ENCODE measurements around the gene VMP1. TPM values are rescaled to one million over a fixed set of nuclear protein-coding genes. Genes with fewer than 3 reads are reported as not detected.

The VMP1 gene
- total RNA-seq, 1 experiment from 2014 or later = 69.4 TPM

DNA sequence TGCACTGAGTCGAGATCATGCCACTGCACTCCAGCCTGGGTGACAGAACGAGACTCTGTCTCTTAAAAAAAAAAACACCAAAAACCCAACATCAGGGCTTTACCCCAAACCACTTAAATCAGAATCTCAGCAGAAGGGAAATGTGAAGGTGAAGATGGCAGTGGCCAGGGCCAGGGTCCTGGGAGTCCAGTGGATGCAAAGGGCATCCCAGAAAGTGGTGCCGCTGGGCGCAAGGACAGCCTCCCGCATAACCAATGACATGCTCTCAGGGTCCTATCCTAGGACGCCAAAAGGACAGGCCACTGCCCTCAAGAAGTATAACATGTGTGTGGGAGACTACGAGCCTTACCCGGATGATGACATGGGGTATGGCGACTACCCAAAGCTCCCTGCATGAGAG is 177.4 kb downstream of the VMP1 start:
- Histone ChIP-seq H3K27ac (ENCODE audit: low read length) (no peak overlapping the region), H3K79me2 (ENCODE audit: low read length) (peaks cover 3% of the 10 kb centered on the region; the same call in 1 of the 2 replicates), H3K4me3 (ENCODE audit: low read length) (no peak overlapping the region), H2AFZ (ENCODE audit: low read length) (no peak overlapping the region), H3K4me1 (ENCODE audit: low read length) (no peaks in the 10 kb centered on the region), H4K20me1 (ENCODE audit: insufficient read depth, low read depth, low read length) (no peaks in the 10 kb centered on the region), H3K36me3 (ENCODE audit: insufficient read depth, low read length) (peaks cover 5% of the 10 kb centered on the region; the same call in 1 of the 2 replicates), H3K4me2 (ENCODE audit: low read depth, low read length, poor library complexity, severe bottlenecking) (no peak overlapping the region), H3K9ac (ENCODE audit: low read length) (no peak overlapping the region), H3K9me2 (replicated peaks; ENCODE audit: insufficient read depth, low read length) (no peaks in the 10 kb centered on the region), H3K27me3 (ENCODE audit: low read length) (no peaks in the 10 kb centered on the region), H3K9me3 (ENCODE audit: low read length) (no peaks in the 10 kb centered on the region)
- DNase-seq = no peak

DNA sequence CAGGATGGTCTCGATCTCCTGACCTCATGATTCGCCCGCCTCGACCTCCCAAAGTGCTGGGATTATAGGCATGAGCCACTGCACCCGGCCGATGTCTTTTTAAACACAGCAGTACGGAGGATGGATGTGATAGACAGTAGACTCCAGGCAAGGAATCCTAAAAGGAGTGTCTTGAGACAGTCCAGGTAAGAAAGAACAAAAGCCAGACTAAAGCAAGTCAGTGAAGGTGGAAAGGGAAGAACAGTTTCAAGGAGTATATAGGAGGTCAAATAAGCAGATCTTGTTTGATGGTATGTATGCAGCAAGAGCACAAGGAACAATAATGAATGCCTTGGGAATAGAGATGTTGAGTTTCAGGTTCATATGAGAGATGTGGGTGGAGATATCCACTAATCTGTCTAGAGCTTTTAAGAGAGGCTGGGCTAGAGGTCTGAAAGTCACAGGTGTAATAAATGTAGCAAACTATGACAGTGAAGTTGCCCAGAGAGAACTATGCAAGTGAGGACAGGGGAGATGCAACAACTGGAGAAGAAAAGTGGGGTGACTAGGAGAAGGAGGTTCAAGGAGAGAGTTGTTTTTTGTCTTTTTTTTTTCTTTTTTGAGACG is 180.8 kb downstream of the VMP1 start:
- H3K4me2 ChIP-seq (ENCODE audit: low read depth, low read length, poor library complexity, severe bottlenecking) = no peak overlapping the region
- peaks cover 11% of the 10 kb centered on the region for H3K4me1 ChIP-seq (ENCODE audit: low read length)
- no peak overlapping the region for H3K27ac ChIP-seq (ENCODE audit: low read length)
- H3K79me2 ChIP-seq (ENCODE audit: low read length) = peaks cover 27% of the 10 kb centered on the region
- H3K4me3 ChIP-seq (ENCODE audit: low read length) = no peak overlapping the region
- H3K9me2 ChIP-seq (replicated peaks; ENCODE audit: insufficient read depth, low read length) = no peaks in the 10 kb centered on the region
- H2AFZ ChIP-seq (ENCODE audit: low read length) = no peak overlapping the region
- no peaks in the 10 kb centered on the region for H4K20me1 ChIP-seq (ENCODE audit: insufficient read depth, low read depth, low read length)
- H3K9me3 ChIP-seq (ENCODE audit: low read length) = no peaks in the 10 kb centered on the region
- H3K27me3 ChIP-seq (ENCODE audit: low read length) = no peaks in the 10 kb centered on the region
- no peak for DNase-seq
- peaks cover 5% of the 10 kb centered on the region; the same call in 1 of the 2 replicates for H3K36me3 ChIP-seq (ENCODE audit: insufficient read depth, low read length)
- no peak overlapping the region for H3K9ac ChIP-seq (ENCODE audit: low read length)

DNA sequence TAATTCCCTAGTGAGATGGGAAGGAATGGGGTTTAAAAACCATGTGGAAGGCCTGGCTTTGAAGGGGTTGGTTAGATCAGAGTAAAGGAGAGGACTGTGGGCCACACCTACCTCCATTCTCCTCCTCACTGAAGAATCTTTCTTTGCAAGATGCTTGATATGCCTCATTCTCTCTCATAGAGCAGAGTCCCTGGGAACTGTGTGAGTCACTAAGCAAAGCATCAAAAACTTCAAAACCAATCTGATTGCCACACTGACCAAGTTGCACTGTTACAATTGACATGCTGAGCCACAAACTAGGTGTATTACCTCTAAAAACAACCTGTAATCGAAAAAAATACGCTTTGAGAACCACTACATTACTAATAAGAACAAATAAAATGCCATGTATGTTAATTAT is 183.3 kb downstream of the VMP1 start:
- Histone ChIP-seq H4K20me1 (ENCODE audit: insufficient read depth, low read depth, low read length) (peaks cover 13% of the 10 kb centered on the region; the same call in 1 of the 2 replicates), H2AFZ (ENCODE audit: low read length) (no peak overlapping the region), H3K9me3 (ENCODE audit: low read length) (no peaks in the 10 kb centered on the region), H3K79me2 (ENCODE audit: low read length) (peaks cover 47% of the 10 kb centered on the region), H3K4me2 (ENCODE audit: low read depth, low read length, poor library complexity, severe bottlenecking) (no peak overlapping the region), H3K9ac (ENCODE audit: low read length) (no peak overlapping the region), H3K36me3 (ENCODE audit: insufficient read depth, low read length) (peaks cover 4% of the 10 kb centered on the region; the same call in 1 of the 2 replicates), H3K4me1 (ENCODE audit: low read length) (peaks cover 21% of the 10 kb centered on the region), H3K9me2 (replicated peaks; ENCODE audit: insufficient read depth, low read length) (no peaks in the 10 kb centered on the region), H3K27me3 (ENCODE audit: low read length) (no peaks in the 10 kb centered on the region), H3K27ac (ENCODE audit: low read length) (no peak overlapping the region), H3K4me3 (ENCODE audit: low read length) (no peak overlapping the region)
- DNase-seq = no peak

Small RNA genes lying within 50 kb of the gene (small RNA-seq; reads per million reads assigned to genes)
- gene AC040904.1 (not detected), gene RNU6-450P (not detected)

Other genes with a start within 250 kb of the VMP1 start
- 51.8 and 58.7 TPM in 2 replicates for gene DHX40, start 142.0 kb upstream of the VMP1 start, total RNA-seq (2014; rRNA removed; shearing (Covaris generic); ENCODE audit: low replicate concordance)
- 85.0 and 162 TPM in 2 replicates for gene CLTC, start 87.8 kb upstream of the VMP1 start, total RNA-seq (2014; rRNA removed; shearing (Covaris generic); ENCODE audit: low replicate concordance)
- 48.0 and 51.6 TPM in 2 replicates for gene PTRH2, start 224 bp upstream of the VMP1 start, total RNA-seq (2014; rRNA removed; shearing (Covaris generic); ENCODE audit: low replicate concordance)
- gene TUBD1, start 185.3 kb downstream of the VMP1 start, total RNA-seq (2014; rRNA removed; shearing (Covaris generic); ENCODE audit: low replicate concordance) = 3.1 and 7.3 TPM in 2 replicates
- 22.0 and 22.8 TPM in 2 replicates for gene RPS6KB1, start 185.5 kb downstream of the VMP1 start, total RNA-seq (2014; rRNA removed; shearing (Covaris generic); ENCODE audit: low replicate concordance)